ENCODE results near the gene DCAF11.
A peak's percentile ranks its signal among the peaks of the same experiment; 100 is the strongest.

DCAF11 gene

DNA sequence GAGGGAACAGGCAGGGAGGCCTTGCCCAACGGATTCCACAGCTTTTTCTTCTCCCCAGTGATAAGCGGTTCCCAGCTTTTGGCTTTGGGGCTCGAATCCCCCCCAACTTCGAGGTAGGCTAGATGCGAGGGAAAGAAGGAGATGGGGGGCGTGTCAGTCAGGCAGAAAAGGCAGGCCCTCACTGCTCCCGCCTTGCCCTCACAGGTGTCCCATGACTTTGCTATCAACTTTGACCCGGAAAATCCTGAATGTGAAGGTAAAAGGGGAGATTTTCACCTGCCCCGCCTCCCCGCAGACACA is 38.3 kb upstream of the DCAF11 start:
- H3K4me3 ChIP-seq (ENCODE audit: low read length): no peak overlapping the region
- no peak for DNase-seq (ENCODE audit: low read depth, low spot score)

DNA sequence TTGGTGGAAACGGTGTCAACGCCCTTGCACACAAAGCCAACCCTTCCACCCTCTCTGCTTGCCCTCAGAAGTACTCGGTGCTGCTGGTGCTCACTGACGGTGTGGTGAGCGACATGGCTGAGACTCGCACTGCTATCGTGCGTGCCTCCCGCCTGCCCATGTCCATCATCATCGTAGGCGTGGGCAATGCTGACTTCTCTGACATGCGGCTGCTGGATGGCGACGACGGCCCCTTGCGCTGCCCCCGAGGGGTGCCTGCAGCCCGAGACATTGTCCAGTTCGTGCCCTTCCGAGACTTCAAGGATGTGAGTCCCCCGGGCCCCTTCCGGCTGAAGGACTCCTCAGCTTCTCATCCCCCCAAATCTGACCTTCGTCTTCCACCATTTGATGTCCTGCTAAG is 37.5 kb upstream of the DCAF11 start:
- H3K4me3 ChIP-seq (ENCODE audit: low read length): no peak overlapping the region
- no peak for DNase-seq (ENCODE audit: low read depth, low spot score)

DNA sequence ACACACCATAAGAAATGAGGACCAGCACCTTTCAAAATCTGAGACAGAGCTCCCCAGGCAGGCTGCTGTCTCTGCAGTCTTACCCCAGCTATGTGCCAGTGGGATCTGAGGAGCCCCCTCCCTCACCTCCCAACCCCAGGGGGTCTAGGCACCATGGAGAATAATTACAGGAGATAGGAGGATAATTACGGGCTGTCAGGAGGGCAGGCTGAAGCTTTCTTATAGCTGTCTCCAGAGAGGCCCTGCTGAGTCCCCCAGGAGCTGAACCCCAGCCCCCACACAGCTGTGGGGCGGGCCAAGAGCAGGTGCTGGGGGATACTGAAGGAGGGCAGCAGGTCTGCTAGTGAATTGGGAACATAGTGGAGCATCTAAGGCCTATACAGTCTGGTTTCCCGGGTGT is 36.4 kb upstream of the DCAF11 start:
- no peak overlapping the region for H3K4me3 ChIP-seq (ENCODE audit: low read length)
- no peak for DNase-seq (ENCODE audit: low read depth, low spot score)

DNA sequence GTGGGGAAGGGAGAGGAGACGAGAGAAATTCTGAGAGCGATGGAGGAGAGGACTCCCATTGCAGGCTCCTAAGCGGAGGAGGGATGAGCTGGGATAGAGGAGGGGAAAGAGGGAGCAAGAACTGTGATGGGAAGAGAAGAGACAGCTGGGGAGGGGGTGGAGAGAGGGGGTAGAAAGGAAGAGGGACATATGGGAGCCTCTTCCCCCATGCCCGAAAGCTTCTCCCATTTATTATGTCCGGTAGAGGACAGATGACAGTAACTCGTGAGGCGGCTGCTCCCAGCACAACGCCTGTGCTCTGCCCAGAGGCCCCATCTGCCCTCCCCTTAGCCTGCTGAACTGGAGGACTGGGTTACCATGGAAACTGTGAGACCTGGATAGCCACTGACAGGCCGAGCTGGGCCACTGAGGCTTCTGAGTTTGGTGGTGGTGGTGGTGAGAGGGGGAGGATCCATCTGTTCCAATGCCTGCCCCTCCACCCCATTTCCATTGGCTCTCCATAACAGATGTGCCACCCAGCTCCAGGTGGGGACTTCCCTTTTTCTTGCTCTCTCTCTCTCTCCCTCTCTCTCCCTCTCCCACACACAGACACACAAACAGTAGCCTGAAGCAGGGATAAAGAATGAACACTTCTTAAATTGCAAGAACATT is 35.0 kb upstream of the DCAF11 start:
- no peak overlapping the region for H3K4me3 ChIP-seq (ENCODE audit: low read length)
- DNase-seq (ENCODE audit: low read depth, low spot score): no peak

DNA sequence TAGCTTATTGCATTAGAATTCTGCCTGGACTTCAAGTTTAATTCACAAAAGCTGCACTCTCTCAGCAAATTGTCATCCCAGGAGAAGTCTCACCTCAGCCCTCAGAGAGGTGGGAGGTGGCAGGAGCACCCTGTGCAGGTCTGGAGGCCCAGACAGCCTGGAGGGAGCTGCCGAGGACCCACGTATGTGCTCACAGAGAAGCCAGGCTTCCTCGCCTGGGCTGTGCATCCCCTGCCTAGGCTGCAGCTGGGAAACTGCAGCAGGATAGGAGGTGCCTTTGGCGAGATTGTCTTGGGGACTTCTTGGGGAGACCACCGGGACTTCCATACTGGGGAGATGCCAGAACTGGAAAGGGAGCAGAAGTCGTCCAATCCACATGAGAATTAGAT is 34.4 kb upstream of the DCAF11 start:
- H3K4me3 ChIP-seq (ENCODE audit: low read length): no peak overlapping the region
- no peak for DNase-seq (ENCODE audit: low read depth, low spot score)

DNA sequence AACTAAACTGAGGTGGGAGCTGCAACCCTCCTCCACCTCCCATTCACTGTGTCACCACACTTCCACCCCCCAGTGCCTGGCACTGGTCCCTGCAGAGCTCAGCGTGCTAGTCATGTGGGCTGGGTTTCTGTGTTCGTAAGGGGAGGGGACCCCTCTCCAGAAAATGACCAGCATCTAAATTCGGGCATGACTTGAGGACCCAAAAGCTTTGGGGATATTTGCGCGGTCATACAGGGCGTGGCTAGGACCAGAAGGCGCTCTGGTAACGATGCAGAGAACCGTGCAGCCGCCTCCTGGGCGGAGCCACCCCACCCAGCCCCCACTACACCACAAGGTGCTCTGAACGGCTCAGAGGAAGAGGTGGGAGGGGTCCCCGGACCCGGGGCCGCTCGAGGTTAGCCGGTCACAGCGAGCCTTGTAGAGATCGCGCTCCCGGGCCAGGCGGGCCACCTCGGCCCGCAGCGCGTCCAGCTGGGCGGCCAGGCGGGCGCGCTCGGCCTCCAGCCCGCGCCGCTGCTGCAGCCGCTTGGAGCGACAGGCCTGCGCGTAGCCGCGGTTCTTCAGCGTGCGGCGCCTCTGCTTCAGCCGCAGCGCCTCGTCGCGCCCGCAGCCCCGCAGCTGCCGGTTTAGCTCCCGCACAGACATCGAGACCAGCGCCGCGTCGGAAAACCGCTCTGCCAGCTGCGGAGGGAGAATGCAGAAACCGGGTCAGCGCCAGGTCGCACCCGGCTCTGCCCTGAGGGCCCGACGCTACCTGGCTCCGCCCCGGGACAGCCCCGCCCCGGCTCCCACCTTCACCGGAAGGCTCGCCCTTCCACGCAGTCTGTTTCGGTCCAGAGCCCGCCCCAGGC is 33.5 kb upstream of the DCAF11 start:
- peak overlapping the region; percentile 51 for H3K4me3 ChIP-seq (ENCODE audit: low read length)
- DNase-seq (ENCODE audit: low read depth, low spot score): peak; percentile 69

DNA sequence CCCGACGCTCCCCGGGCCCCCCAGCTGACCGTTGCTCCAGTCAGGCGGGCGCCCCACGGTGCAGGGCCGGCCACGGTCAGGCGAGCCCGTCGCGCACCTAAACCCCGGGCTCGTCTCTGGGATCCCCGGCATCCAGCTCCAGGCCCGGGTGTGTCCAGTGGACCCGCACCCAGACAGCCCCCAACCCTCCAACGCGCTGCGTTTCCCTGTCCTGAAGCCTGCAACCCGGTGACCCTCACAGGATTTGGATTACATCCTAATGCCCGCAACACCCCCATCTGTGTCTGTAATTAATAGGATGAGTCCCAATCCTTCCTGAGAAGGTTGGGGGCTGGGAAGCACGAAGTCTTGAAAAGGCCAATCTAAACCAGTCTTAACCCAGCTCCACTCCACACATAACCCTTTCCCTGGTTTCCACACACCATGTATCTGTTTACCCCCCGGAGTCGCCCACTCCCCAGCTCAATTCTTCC is 32.8 kb upstream of the DCAF11 start:
- peak overlapping the region; percentile 51 for H3K4me3 ChIP-seq (ENCODE audit: low read length)
- DNase-seq (ENCODE audit: low read depth, low spot score): no peak

DNA sequence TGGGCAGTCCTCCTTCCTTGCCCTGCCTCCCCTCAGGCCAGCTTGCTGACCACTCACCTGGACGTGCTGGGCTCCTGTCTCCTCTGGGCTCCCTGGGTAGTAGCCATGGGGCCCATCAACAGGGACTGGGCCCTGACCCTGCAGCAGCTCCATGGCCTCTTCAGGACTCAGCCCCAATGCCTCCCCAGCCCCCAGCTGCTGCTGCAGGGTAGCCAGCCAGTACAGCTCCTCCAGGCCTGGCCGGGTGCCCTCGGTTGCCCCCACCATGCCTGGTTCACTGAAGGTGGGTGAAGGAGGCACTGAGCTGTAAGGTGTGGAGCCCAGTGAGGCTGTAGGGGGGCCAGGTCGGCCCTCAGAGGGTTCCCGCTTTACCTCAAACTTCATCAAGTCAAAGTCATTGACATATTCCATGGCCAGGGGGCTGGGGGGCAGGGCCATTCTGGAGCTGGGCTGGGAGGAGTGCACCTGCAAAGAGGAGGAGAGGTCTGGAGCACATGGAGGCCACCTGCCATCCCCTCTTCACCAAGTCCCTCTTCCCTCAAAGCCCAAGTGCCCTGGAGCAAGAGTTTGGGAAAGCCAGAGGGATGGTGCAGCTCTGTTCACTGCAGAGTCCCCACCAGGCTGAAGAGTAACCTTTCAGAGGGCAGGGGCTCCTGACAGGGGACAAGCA is 32.0 kb upstream of the DCAF11 start:
- DNase-seq (ENCODE audit: low read depth, low spot score): no peak
- no peak overlapping the region for H3K4me3 ChIP-seq (ENCODE audit: low read length)

DNA sequence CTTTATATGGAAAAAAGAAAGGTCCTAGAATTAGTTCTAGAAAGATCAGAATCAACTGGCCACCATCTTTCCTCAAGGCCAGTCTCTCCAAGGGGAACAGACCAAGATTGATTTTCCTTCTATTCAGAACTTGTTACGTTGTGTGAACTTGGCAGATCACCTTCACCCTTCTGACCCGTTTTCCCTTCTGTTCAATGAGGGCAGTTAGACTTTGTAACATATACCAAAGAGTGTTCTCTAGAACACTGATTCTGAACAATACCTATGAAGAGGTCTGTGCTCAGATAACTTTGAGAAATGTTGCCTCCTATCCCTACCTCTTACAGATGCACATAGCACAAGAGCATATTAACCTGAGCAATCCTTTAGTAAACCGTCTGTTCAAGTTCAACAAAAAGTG is 31.1 kb upstream of the DCAF11 start:
- DNase-seq (ENCODE audit: low read depth, low spot score): no peak
- no peak overlapping the region for H3K4me3 ChIP-seq (ENCODE audit: low read length)

DNA sequence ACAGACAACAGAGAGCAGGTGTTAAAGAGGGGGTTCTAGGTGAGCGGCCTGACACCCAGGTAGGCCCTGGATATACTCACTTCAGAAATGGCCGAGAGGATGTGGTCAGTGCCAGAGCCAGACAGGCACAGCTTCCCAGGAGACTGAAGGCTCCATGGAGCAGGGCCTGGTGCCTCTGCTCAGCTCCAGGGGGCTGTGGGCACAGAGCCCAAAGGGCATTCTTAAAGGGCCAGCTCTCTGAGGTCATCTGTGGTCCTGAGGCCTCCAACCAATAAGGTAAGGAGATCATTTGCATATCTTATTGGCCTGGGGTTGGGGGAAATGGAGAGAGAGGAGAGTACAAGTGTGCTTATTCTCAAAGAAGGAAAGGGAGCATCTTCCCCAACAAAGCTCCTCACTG is 30.1 kb upstream of the DCAF11 start:
- no peak for DNase-seq (ENCODE audit: low read depth, low spot score)

DNA sequence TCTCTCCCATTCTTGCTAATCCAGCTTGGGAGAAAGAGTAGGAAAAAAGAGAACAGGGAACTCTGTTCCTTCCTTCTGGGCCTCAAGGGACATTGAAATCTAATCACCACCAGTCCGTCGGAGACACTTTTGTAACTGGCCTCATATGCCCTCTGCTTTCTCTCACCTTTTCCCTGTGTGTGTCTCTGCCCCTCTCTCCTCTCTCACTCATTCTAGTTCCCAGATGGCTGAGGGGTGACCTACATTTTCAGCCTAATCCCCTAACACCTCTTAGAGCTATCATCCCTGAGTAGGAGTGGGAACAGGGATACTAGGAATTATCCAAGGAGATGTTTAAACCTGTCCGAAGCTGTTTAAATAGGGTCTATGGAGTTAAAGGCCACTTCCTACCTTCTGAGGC is 29.4 kb upstream of the DCAF11 start:
- no peak for DNase-seq (ENCODE audit: low read depth, low spot score)
- no peak overlapping the region for H3K4me3 ChIP-seq (ENCODE audit: low read length)

More for the DNA sequence above, 30.1 kb upstream of the DCAF11 start:
- no peak overlapping the region for H3K4me3 ChIP-seq (ENCODE audit: low read length)

DNA sequence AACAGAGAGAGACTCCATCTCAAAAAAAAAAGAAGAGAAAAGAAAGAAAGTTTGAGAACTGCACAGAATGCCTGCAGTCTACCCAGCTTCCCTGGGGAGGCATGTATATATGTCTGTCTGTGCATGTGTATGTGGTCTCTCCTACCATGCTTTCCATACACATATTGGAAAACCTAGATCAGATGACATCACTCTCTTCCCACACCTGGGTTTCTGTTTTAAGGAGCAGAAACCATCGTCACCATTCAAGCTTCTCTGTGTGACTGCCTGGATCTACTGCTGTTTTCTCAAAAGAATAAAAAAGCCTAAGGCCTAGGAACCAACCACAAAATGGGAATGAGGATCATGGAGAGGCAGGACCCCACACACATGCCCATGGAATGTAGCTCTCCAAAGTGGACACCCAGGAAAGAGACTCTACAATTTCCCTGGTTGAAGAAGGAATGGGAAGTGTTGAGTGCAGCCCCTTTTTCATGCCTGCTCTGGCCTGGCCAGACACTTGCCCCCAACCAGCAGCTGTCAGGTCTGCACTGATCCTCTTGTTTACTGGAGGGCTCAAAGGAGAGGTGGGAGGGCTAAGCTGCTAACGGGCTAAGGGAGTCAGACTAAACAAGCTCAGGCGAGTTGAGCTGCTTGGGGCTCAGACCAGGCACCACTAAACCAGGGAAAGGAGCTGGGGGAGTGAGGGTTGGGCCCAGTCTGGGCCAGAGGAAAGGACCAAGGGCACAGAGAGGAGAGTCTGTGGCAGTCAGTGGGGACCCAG is 28.2 kb upstream of the DCAF11 start:
- no peak overlapping the region for H3K4me3 ChIP-seq (ENCODE audit: low read length)
- DNase-seq (ENCODE audit: low read depth, low spot score): no peak

DNA sequence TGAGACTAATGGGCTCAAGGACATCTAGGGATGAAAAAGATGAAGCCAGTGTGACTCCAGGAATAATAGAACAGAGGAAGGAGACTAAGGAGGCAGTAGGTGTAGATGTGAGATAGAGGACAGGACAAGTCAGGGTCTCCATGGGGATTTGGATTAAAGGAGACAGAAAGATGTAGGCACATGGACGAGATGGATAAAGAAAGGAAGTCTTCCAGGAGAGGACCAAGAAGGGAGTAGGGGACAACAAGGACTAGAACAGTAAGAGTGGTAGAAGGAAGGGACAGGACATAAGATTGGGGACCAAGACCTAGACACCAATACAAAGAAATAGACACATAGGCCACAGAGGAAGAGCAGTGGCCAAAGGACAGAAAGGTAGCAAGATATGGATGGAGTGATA is 27.6 kb upstream of the DCAF11 start:
- no peak for DNase-seq (ENCODE audit: low read depth, low spot score)
- H3K4me3 ChIP-seq (ENCODE audit: low read length): no peak overlapping the region

DNA sequence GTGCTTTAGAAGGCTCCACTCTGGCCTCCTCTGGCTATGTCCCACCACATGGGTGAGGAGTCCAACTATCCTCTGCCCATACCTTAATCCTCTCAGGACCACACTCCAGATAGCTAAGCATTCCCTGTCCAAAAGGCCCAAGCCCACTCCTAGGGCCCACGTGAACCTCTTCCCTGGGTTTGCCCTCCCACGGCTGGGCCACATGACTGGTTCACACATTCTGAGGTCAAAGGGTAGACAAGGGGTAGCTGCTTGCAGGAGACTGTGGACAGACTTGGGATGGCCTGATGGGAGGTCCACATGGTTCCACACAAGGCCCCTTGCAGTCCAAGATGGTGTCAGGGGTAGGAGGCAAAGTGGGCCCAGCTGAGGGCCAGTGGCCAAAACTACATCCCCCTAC is 26.5 kb upstream of the DCAF11 start:
- DNase-seq (ENCODE audit: low read depth, low spot score): no peak
- H3K4me3 ChIP-seq (ENCODE audit: low read length): no peak overlapping the region

DNA sequence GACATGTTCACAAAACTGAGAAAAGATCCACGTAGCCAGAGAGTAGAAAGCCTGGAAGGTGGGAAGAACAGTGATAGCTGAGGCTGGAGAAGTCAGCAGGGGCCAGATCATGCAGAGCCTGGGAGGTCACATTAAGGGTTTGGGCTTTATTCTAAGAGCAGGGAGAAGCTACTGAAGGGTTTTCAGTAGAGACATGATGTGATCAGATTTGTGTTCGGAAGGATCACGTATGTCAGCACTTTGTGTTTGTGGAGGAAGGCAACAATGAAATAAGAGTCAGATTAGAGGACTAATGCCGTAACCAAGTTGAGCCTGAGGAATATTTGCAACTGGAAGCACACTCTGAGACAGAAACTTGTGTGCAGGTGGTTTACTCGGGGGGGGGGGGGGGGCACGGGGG is 24.7 kb upstream of the DCAF11 start:
- no peak overlapping the region for H3K4me3 ChIP-seq (ENCODE audit: low read length)
- no peak for DNase-seq (ENCODE audit: low read depth, low spot score)

DNA sequence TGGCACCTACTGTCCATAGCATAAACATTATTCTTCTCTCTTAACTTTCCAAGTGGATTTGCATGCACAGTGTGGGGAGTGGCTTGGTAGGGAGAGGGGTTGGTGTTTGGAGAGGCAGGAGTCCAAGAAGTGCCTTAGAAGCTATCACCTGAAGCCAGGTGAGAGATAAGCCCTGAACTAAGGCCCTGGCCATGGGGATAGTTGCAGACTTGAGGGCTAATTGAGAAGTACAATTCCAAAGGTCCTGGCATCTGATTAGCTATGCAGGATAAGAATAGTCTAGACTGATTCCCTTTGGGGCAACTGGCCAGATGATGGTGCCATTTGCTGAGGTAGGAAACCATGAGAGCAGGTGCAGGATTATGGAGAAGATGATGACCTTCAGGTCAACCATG is 22.5 kb upstream of the DCAF11 start:
- H3K4me3 ChIP-seq (ENCODE audit: low read length): no peak overlapping the region
- no peak for DNase-seq (ENCODE audit: low read depth, low spot score)

DNA sequence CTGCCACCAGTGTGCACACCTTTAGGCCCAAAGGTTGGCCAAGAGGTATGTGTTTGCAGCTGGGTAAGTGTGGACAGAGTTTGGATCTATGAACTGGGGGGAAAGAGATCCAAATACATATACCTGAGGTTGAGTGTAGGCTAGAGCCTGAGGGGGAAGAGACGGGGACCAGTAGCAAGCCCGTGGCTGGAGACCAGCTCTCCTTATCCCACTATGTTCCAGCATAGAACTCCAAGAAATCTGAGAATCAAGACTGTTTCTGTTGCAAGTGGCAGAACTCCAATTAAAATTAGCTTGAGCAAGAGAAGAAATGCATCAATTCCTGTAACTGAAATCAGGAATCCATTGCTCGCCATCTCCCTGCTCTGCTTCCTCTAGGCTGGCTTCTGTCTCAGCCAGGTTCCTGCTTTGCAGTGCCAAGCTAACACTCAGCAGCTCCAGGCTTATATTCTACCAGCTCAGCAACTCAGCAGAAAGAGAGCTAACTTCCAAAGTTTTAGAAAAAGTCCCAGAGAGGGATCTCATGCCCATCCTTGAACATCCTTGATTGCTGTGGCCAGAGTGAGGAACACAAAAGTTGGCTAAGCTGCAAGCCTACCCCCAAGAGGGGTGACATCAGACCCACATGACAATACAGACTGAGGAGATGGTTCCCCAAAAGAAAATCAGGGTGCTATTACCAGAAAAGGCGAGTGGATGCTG is 21.9 kb upstream of the DCAF11 start:
- DNase-seq (ENCODE audit: low read depth, low spot score): no peak
- H3K4me3 ChIP-seq (ENCODE audit: low read length): no peak overlapping the region

DNA sequence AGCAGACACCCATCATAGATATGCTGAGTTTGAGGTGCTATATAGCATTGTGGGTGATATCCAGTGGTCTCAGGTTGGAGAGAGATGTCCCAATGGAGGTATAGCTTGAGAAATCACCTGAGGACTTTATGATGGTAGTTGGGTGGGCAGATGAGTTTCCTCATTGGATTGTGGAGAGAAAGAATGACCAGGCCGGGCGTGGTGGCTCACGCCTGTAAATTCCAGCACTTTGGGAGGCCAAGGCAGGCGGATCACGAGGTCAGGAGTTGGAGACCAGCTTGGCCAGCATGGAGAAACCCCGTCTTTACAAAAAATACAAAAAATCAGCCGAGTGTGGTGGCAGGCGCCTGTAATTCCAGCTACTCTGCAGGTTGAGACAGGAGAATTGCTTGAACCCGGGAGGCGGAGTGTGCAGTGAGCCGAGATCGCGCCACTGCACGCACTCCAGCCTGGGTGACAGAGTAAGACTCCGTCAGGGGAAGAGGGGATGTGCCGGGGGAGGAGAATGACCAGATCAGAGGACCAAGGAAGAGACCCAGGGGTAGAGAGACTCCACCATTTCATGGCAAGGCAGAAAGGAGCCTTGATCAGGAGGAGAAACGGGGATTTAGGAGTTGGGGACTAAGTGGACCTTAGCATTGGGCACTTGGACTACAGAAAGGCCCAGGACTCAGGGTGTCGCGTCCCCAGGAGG is 21.2 kb upstream of the DCAF11 start:
- no peak for DNase-seq (ENCODE audit: low read depth, low spot score)
- H3K4me3 ChIP-seq (ENCODE audit: low read length): peak overlapping the region; percentile 75

All from Jurkat, Clone E6-1 (cell line).